Liver (tissue), 3 donors: ENCODE results near the gene CCL27.

ENCODE experiments used
- CTCF ChIP-seq: fragments of 150-350 bp; IDR thresholded peaks from 2 replicates; pipeline ENCODE4 v1.5.1; 2017; ENCODE audit warnings: improper control_type of control experiment, low read depth, low read length; ENCODE audit not compliant: missing input control
- EGR1 ChIP-seq, 2 donors: IDR thresholded peaks; 2 replicates each; pipeline ENCODE4 v1.6.1; 2016 to 2018; ENCODE audit warnings: antibody characterized with exemption in 2 of 2, low read depth in 2 of 2
- HNF4A ChIP-seq, 2 donors: conservative IDR thresholded peaks; 2 replicates each; pipeline ENCODE4 v1.6.1; 2016; ENCODE audit warnings: antibody characterized with exemption in 2 of 2, mild to moderate bottlenecking in 2 of 2
- JUND ChIP-seq, 2 donors: IDR thresholded peaks; 2 replicates each; pipeline ENCODE4 v1.6.1; 2016; ENCODE audit warnings: antibody characterized with exemption in 2 of 2
- MAX ChIP-seq: IDR thresholded peaks from 2 replicates; pipeline ENCODE4 v1.6.1; 2016; ENCODE audit warnings: antibody characterized with exemption
- NR2F2 ChIP-seq: IDR thresholded peaks from 2 replicates; pipeline ENCODE4 v1.6.1; 2016; ENCODE audit warnings: antibody characterized with exemption
- RAD21 ChIP-seq, 2 donors: IDR thresholded peaks; 2 replicates each; pipeline ENCODE4 v1.6.1; 2016; ENCODE audit warnings: antibody characterized with exemption in 2 of 2, mild to moderate bottlenecking in 2 of 2
- REST ChIP-seq: IDR thresholded peaks from 2 replicates; pipeline ENCODE4 v1.6.1; 2016; ENCODE audit warnings: antibody characterized with exemption, mild to moderate bottlenecking
- RXRA ChIP-seq, 2 donors: IDR thresholded peaks; 2 replicates each; pipeline ENCODE4 v1.6.1; 2017 to 2018; ENCODE audit warnings: antibody characterized with exemption in 2 of 2, mild to moderate bottlenecking in 1 of 2
- SP1 ChIP-seq: IDR thresholded peaks from 2 replicates; pipeline ENCODE4 v1.6.1; 2018; ENCODE audit warnings: antibody characterized with exemption, mild to moderate bottlenecking
- TAF1 ChIP-seq: conservative IDR thresholded peaks from 2 replicates; pipeline ENCODE4 v1.6.1; 2016; ENCODE audit warnings: antibody characterized with exemption, mild to moderate bottlenecking
- YY1 ChIP-seq: IDR thresholded peaks from 2 replicates; pipeline ENCODE4 v1.6.1; 2016; ENCODE audit warnings: antibody characterized with exemption, mild to moderate bottlenecking
- ZBTB33 ChIP-seq: IDR thresholded peaks from 2 replicates; pipeline ENCODE4 v1.6.1; 2016; ENCODE audit warnings: antibody characterized with exemption
- donor health status: healthy.
- donor health status: healthy.

GRCh38 chr9:34612788-34613390, 49.6 kb downstream of the CCL27 start:
- TF ChIP-seq CTCF = peak; percentile 81
- TF ChIP-seq REST = no peak
- TF ChIP-seq JUND (IDR thresholded peaks at IDR 0.05) = no peak
- TF ChIP-seq TAF1 = no peak
- no peak for TF ChIP-seq ZBTB33
- no peak for TF ChIP-seq MAX
- no peak for TF ChIP-seq YY1
- TF ChIP-seq SP1 = no peak
- TF ChIP-seq EGR1 (IDR thresholded peaks at IDR 0.05; ENCODE audit: low read depth in 2 of 2) = no peak
- TF ChIP-seq RAD21 (IDR thresholded peaks at IDR 0.05) = peak; percentile 77 to 81
- peak in 1 of 2 donors; percentile 36 for TF ChIP-seq HNF4A (conservative IDR thresholded peaks at IDR 0.05)
- peak in 1 of 2 donors; percentile 25 for TF ChIP-seq RXRA (IDR thresholded peaks at IDR 0.05)
- no peak for TF ChIP-seq NR2F2
